CD14-positive monocyte (primary cell): ENCODE measurements around the gene VAV2. TPM values are rescaled to one million over a fixed set of nuclear protein-coding genes. Genes with fewer than 3 reads are reported as not detected.

Experiments
- DNase-seq, 3 donors: peaks; one replicate each; pipeline ENCODE4 v3.0.0-alpha.2; 2011 to 2022
- H2AFZ ChIP-seq: 2 replicates; pipeline ENCODE4 v1.6.0; 2012; ENCODE audit warnings: mild to moderate bottlenecking, low read depth, low read length, inconsistent platforms; ENCODE audit not compliant: insufficient read depth, poor library complexity, severe bottlenecking
- H3K27ac ChIP-seq, 2 donors: 1 replicate in 1 of 2; 2 replicates in 1 of 2; pipeline ENCODE4 v1.5.1; 2012 to 2013; ENCODE audit warnings: low read length in 2 of 2, control low read depth in 1 of 2, inconsistent platforms in 1 of 2, low read depth in 1 of 2, mild to moderate bottlenecking in 1 of 2
- H3K27me3 ChIP-seq, 2 donors: one replicate each; pipeline versions ENCODE4 v1.6.0 to v1.6.1; 2011 to 2013; ENCODE audit warnings: low read length in 2 of 2; ENCODE audit not compliant: control insufficient read depth in 2 of 2, insufficient read depth in 2 of 2
- H3K36me3 ChIP-seq, 2 donors: replicated peaks in 1 of 2; 1 replicate in 1 of 2; 2 replicates in 1 of 2; pipeline versions ENCODE4 v1.5.1 to v1.6.1; 2012 to 2013; ENCODE audit warnings: low read length in 2 of 2, control low read depth in 1 of 2, inconsistent platforms in 1 of 2, mild to moderate bottlenecking in 1 of 2; ENCODE audit not compliant: insufficient read depth in 2 of 2, control insufficient read depth in 1 of 2
- H3K4me1 ChIP-seq, 2 donors: 1 replicate in 1 of 2; 2 replicates in 1 of 2; pipeline versions ENCODE4 v1.5.1 to v1.6.1; 2012 to 2013; ENCODE audit warnings: low read length in 2 of 2, control low read depth in 1 of 2, inconsistent platforms in 1 of 2, mild to moderate bottlenecking in 1 of 2, moderate library complexity in 1 of 2; ENCODE audit not compliant: insufficient read depth in 2 of 2, control insufficient read depth in 1 of 2
- H3K4me2 ChIP-seq: replicated peaks from 2 replicates; pipeline ENCODE3; 2012; ENCODE audit warnings: low read length, moderate library complexity, mild to moderate bottlenecking; ENCODE audit not compliant: poor library complexity, severe bottlenecking; ENCODE audit errors: extremely low read depth
- H3K4me3 ChIP-seq, 3 experiments: fragments of 200-600 bp in 1 of 3; sonication (generic) in 1 of 3; replicated peaks in 1 of 3; 1 replicate in 2 of 3; 2 replicates in 1 of 3; pipeline ENCODE4 v1.5.1; 2011 to 2013; ENCODE audit warnings: low read length in 3 of 3, mild to moderate bottlenecking in 3 of 3, control low read depth in 2 of 3, low read depth in 2 of 3, inconsistent platforms in 1 of 3, moderate library complexity in 1 of 3
- H3K79me2 ChIP-seq: 2 replicates; pipeline ENCODE4 v1.6.0; 2012; ENCODE audit warnings: mild to moderate bottlenecking, control low read depth, inconsistent platforms, low read length, moderate library complexity; ENCODE audit not compliant: insufficient read depth
- H3K9ac ChIP-seq: 2 replicates; pipeline ENCODE4 v1.6.0; 2017; ENCODE audit warnings: low read length, mild to moderate bottlenecking; ENCODE audit not compliant: insufficient read depth, poor library complexity, severe bottlenecking
- H3K9me3 ChIP-seq, 2 donors: replicated peaks in 1 of 2; 1 replicate in 1 of 2; 2 replicates in 1 of 2; pipeline versions ENCODE4 v1.5.1 to v1.6.1; 2012 to 2013; ENCODE audit warnings: low read length in 2 of 2, control low read depth in 1 of 2; ENCODE audit not compliant: control insufficient read depth in 1 of 2, insufficient read depth in 1 of 2
- H4K20me1 ChIP-seq: 2 replicates; pipeline ENCODE4 v1.6.0; 2012; ENCODE audit warnings: mild to moderate bottlenecking, low read length, control low read depth, moderate library complexity; ENCODE audit not compliant: insufficient read depth
- H3K27ac Mint-ChIP-seq, 7 donors: one replicate each; pipeline ENCODE4 v1.8.0; 2020; ENCODE audit warnings: mild to moderate bottlenecking in 7 of 7, mixed read lengths in 7 of 7, moderate library complexity in 6 of 7, inconsistent platforms in 2 of 7
- H3K27me3 Mint-ChIP-seq, 3 donors: one replicate each; pipeline ENCODE4 v1.8.0; 2021 to 2022; ENCODE audit warnings: low read depth in 3 of 3, mild to moderate bottlenecking in 3 of 3, mixed read lengths in 3 of 3, moderate library complexity in 3 of 3, inconsistent platforms in 1 of 3
- H3K36me3 Mint-ChIP-seq, 2 donors: one replicate each; pipeline ENCODE4 v1.8.0; 2020; ENCODE audit warnings: mixed read lengths in 2 of 2, inconsistent platforms in 1 of 2, mild to moderate bottlenecking in 1 of 2
- H3K4me1 Mint-ChIP-seq: one replicate; pipeline ENCODE4 v1.8.0; 2020; ENCODE audit warnings: mild to moderate bottlenecking, mixed read lengths
- H3K4me3 Mint-ChIP-seq, 2 donors: one replicate each; pipeline ENCODE4 v1.8.0; 2020; ENCODE audit warnings: mild to moderate bottlenecking in 2 of 2, mixed read lengths in 2 of 2, moderate library complexity in 1 of 2
- H3K9me3 Mint-ChIP-seq, 7 donors: one replicate each; pipeline ENCODE4 v1.8.0; 2020 to 2022; ENCODE audit warnings: mixed read lengths in 7 of 7, mild to moderate bottlenecking in 6 of 7, moderate library complexity in 6 of 7, inconsistent platforms in 2 of 7
- CTCF ChIP-seq: fragments of 200-600 bp; IDR thresholded peaks from one replicate; pipeline ENCODE4 v1.8.0; 2022; ENCODE audit warnings: antibody characterized with exemption, mild to moderate bottlenecking
- WGBS: methylation state at CpG from one replicate; pipeline ENCODE4 v1.1.5; 2013; ENCODE audit warnings: missing lambda C conversion rate; ENCODE audit not compliant: insufficient coverage; 5-methylcytosine and 5-hydroxymethylcytosine counted together
- intact Hi-C, 2 donors: fragments of 100-400 bp; cut with micrococcal nuclease; formaldehyde crosslinking; loops; one replicate each; pipeline versions ENCODE4 v1.15.0 to v1.15.1; 2023
- polyA plus RNA-seq, 3 donors: library from polyadenylated mRNA; depleted of rRNA in 1 of 3; unstranded in 2 of 3; stranded (reverse) in 1 of 3; fragments of 300-500 nt in 2 of 3; fragments of >200 nt in 1 of 3; fragmentation: Illumina TruSeq in 2 of 3; gene quantifications; 1 replicate in 2 of 3; 2 replicates in 1 of 3; pipeline ENCODE4 v1.2.3, GENCODE V29; 2012 to 2021

Gene VAV2
- polyA plus RNA-seq, 3 donors, result 2.3 to 13.6 (median 2.3) TPM

GRCh38 chr9:133825555-133826218 is 166.4 kb downstream of the VAV2 start:
- peak overlapping the region in 6 of 7 donors; percentile 26 to 69 (median 48) for H3K27ac Mint-ChIP-seq
- peaks cover 29 to 35% of the 10 kb centered on the region in 2 donors for H3K36me3 Mint-ChIP-seq
- Histone ChIP-seq H4K20me1 (peaks cover 18% of the 10 kb centered on the region), H3K36me3 (peaks cover 3 to 18% of the 10 kb centered on the region in 2 donors), H2AFZ (no peak overlapping the region), H3K27ac (peak overlapping the region in 1 of 2 donors; percentile 49), H3K9ac (no peak overlapping the region), H3K27me3 (no peaks in the 10 kb centered on the region), H3K4me2 (no peak overlapping the region), H3K9me3 (no peaks in the 10 kb centered on the region), H3K4me3 (no peak overlapping the region), H3K4me1 (peaks cover 17 to 40% of the 10 kb centered on the region in 2 donors), H3K79me2 (no peaks in the 10 kb centered on the region)
- peaks cover 38% of the 10 kb centered on the region for H3K4me1 Mint-ChIP-seq
- peaks cover 0 to 2% (median 0%) of the 10 kb centered on the region in 7 donors for H3K9me3 Mint-ChIP-seq
- H3K4me3 Mint-ChIP-seq, result no peak overlapping the region
- TF ChIP-seq CTCF, result no peak
- peak; percentile 30 to 61 (median 43) for DNase-seq
- WGBS, result 49% methylated on average over 9 of the region's 17 CpGs
- H3K27me3 Mint-ChIP-seq, result peaks cover 0 to 4% (median 0%) of the 10 kb centered on the region in 3 donors
- intact Hi-C loops, result loop anchor here in 1 of 2 donors (5.0 kb wide), 1 partner anchor 37 kb away; no protein-coding TSS in a partner anchor

- H3K4me1 ChIP-seq, result peaks cover 15 to 31% of the 10 kb centered on the region in 2 donors
- H3K9me3 ChIP-seq, result no peaks in the 10 kb centered on the region
- peaks cover 30% of the 10 kb centered on the region for H3K4me1 Mint-ChIP-seq
- H3K9ac ChIP-seq, result no peak overlapping the region
- H2AFZ ChIP-seq, result no peak overlapping the region
- TF ChIP-seq CTCF, result no peak
- H3K27ac Mint-ChIP-seq, result peak overlapping the region in 1 of 7 donors; percentile 40
- no peak overlapping the region for H3K27ac ChIP-seq
- H3K79me2 ChIP-seq, result no peaks in the 10 kb centered on the region
- H3K4me3 ChIP-seq, result no peak overlapping the region
- no peaks in the 10 kb centered on the region for H3K27me3 ChIP-seq
- peaks cover 0 to 4% (median 0%) of the 10 kb centered on the region in 3 donors for H3K27me3 Mint-ChIP-seq
- H3K36me3 Mint-ChIP-seq, result peaks cover 26 to 30% of the 10 kb centered on the region in 2 donors
- no peaks in the 10 kb centered on the region for H3K9me3 Mint-ChIP-seq
- no peak for DNase-seq
- peaks cover 18% of the 10 kb centered on the region for H4K20me1 ChIP-seq
- no peak overlapping the region for H3K4me3 Mint-ChIP-seq
- peaks cover 3 to 12% of the 10 kb centered on the region in 2 donors for H3K36me3 ChIP-seq
- no peak overlapping the region for H3K4me2 ChIP-seq
- intact Hi-C loops, result loop anchor here in 1 of 2 donors (5.0 kb wide), 1 partner anchor 38 kb away; no protein-coding TSS in a partner anchor
- 87% methylated on average over 12 of the region's 15 CpGs for WGBS
These were observed 167.3 kb downstream of the VAV2 start for GRCh38 chr9:133824802-133825186.
